Measurements from ENCODE around the gene ZNF765. TPM values are rescaled to one million over a fixed set of nuclear protein-coding genes. Genes with fewer than 3 reads are reported as not detected.

The ZNF765 gene
- total and polyA plus RNA-seq, 9 of the 15 experiments (the other 6 are each of a cell fraction or from before 2014, with no cell fraction given): 5.4 to 17.5 (median 9.6) TPM

DNA sequence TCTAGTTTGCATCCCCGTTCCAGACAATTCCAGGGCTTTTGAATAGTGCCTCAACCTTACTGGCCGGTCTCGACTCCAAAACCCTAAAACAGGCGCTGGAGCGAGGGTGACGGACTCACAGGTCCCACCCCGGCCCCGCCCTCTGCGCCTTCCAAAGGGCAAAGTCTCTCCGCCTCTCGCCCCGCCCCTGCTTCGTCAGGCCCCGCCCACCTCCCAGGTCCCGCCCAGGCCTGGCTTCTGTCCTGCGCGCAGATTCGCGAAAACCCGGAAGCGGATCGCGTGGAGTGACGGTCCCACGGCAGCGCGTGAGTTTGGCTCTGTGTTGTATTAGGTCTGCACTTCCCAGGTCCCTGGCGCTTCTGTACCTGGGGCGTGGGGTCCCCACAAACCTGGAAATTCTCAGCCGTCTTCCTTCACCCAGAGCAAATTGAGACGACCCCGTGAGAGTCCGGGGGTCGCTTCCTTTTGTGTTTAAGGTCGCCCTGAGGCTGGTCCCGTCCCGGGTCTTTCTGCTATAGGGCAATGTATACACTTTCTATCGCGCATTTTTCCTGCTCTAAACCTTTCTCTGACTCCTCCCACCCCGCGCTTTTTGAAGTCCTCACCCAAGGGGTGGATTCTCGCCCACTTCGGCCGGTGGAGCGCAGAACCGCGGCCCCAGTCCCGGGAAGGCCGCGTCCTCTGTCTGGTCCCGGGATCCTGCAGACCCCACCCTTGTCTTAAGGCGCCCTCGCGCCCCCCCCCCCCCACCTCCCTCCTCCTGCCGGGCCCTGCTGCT is 72.7 kb downstream of the ZNF765 start, which contains the start of gene ZNF813 (continued):
- TF ChIP-seq ELF2 (CRISPR knock-in tag; IDR thresholded peaks at IDR 0.05) (peak; percentile 85), FUS (optimal IDR thresholded peaks at IDR 0.05; ENCODE audit: low read depth, low read length) (no peak), L3MBTL2 (IDR thresholded peaks at IDR 0.05) (peak; percentile 58; the same call in 1 of the 2 replicates), ZSCAN32 (CRISPR knock-in tag; IDR thresholded peaks at IDR 0.05) (no peak), TEAD1 (CRISPR knock-in tag; IDR thresholded peaks at IDR 0.05) (no peak), ASH1L (IDR thresholded peaks at IDR 0.05; ENCODE audit: borderline replicate concordance, low read depth, partially characterized antibody) (peak; percentile 46), CC2D1A (IDR thresholded peaks at IDR 0.05) (no peak), SUPT5H (IDR thresholded peaks at IDR 0.05) (peak; percentile 78), ELF4 (CRISPR knock-in tag; IDR thresholded peaks at IDR 0.05) (0 out of 2 replicates have a peak, but pooled peaks have one; percentile 33), TAF1 (IDR thresholded peaks at IDR 0.05; ENCODE audit: control insufficient read depth, extremely low read depth, insufficient read depth, low read length, severe bottlenecking) (peak; percentile 69), MAFK (IDR thresholded peaks at IDR 0.05; ENCODE audit: low read length) (no peak), FOXP1 (CRISPR knock-in tag; IDR thresholded peaks at IDR 0.05) (no peak), MGA (IDR thresholded peaks at IDR 0.05) (peak; percentile 51), ERF (CRISPR knock-in tag; IDR thresholded peaks at IDR 0.05) (peak; percentile 83; the same call in 1 of the 2 replicates), HOMEZ (CRISPR knock-in tag; IDR thresholded peaks at IDR 0.05) (no peak), POLR2A (conservative IDR thresholded peaks at IDR 0.05) (peak; percentile 84), EZH2 (IDR thresholded peaks at IDR 0.05; ENCODE audit: borderline replicate concordance, low read depth, low read length) (no peak)
